ENCODE results near the gene JMJD7. TPM values are rescaled to one million over a fixed set of nuclear protein-coding genes. Genes with fewer than 3 reads are reported as not detected.

Gene JMJD7
- total RNA-seq, 1 experiment from 2014 or later, result 16.2 TPM

- no peak for DNase-seq (ENCODE audit: low spot score)
Observed at GRCh38 chr15:41881920-41882688, 54.2 kb downstream of the JMJD7 start.

GRCh38 chr15:41882689-41883483 is 55.0 kb downstream of the JMJD7 start:
- no peak for DNase-seq (ENCODE audit: low spot score)

- DNase-seq (ENCODE audit: low spot score), result no peak
Observed at GRCh38 chr15:41883484-41883825, 55.6 kb downstream of the JMJD7 start.

GRCh38 chr15:41884458-41884857 is 56.6 kb downstream of the JMJD7 start:
- DNase-seq (ENCODE audit: low spot score), result no peak

- DNase-seq (ENCODE audit: low spot score), result no peak
Observed at GRCh38 chr15:41885321-41885720, 57.4 kb downstream of the JMJD7 start.

GRCh38 chr15:41885841-41886240 is 57.9 kb downstream of the JMJD7 start:
- no peak for DNase-seq (ENCODE audit: low spot score)

GRCh38 chr15:41886741-41887140 is 58.8 kb downstream of the JMJD7 start:
- DNase-seq (ENCODE audit: low spot score), result no peak

- no peak for DNase-seq (ENCODE audit: low spot score)
Observed at GRCh38 chr15:41887161-41887560, 59.3 kb downstream of the JMJD7 start.

Small RNA genes within 50 kb of the gene (small RNA-seq; reads per million reads assigned to genes)
- gene JMJD7-PLA2G4B (not detected), gene MIR4310 (not detected), gene RNA5SP393 (0.22 reads per million)

Other genes with a start within 250 kb of the JMJD7 start
- gene MGA, start 167.7 kb upstream of the JMJD7 start, total RNA-seq (2014; rRNA removed; shearing (Covaris generic)), result 7.5 and 10.5 TPM in 2 replicates
- gene MAPKBP1, start 53.6 kb upstream of the JMJD7 start, total RNA-seq (2014; rRNA removed; shearing (Covaris generic)), result 13.1 and 15.4 TPM in 2 replicates
- gene PLA2G4B, start 10.8 kb downstream of the JMJD7 start, total RNA-seq (2014; rRNA removed; shearing (Covaris generic)), result 3.7 and 4.6 TPM in 2 replicates
- 1.6 and 2.0 TPM in 2 replicates for gene SPTBN5, start 66.0 kb downstream of the JMJD7 start, total RNA-seq (2014; rRNA removed; shearing (Covaris generic))
- 54.2 and 60.6 TPM in 2 replicates for gene EHD4, start 144.5 kb downstream of the JMJD7 start, total RNA-seq (2014; rRNA removed; shearing (Covaris generic))
- not detected in 2 replicates for gene PLA2G4E, start 192.9 kb downstream of the JMJD7 start, total RNA-seq (2014; rRNA removed; shearing (Covaris generic))